ENCODE data around the gene IL25.

The IL25 gene

DNA sequence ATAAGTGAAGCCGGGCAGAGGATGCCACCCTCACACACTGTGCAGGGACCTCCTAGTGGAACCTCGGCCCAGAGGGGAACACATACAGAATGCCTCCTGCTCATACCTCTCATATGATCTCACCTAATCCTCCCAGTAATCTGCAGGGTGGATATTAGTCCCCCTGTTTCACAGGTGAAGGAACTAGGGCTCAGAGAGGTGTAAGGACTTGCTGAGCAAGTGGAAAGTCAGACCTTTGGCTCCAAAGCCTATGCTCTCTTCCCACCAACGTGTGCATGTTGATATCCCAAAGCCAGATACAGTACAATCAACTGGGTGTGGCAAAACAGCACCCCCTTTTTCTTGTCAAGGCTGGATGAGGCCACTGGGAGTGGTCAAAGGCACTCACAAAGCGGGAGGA, 31.3 kb downstream of the IL25 start:
- TF ChIP-seq, protein P1, sequence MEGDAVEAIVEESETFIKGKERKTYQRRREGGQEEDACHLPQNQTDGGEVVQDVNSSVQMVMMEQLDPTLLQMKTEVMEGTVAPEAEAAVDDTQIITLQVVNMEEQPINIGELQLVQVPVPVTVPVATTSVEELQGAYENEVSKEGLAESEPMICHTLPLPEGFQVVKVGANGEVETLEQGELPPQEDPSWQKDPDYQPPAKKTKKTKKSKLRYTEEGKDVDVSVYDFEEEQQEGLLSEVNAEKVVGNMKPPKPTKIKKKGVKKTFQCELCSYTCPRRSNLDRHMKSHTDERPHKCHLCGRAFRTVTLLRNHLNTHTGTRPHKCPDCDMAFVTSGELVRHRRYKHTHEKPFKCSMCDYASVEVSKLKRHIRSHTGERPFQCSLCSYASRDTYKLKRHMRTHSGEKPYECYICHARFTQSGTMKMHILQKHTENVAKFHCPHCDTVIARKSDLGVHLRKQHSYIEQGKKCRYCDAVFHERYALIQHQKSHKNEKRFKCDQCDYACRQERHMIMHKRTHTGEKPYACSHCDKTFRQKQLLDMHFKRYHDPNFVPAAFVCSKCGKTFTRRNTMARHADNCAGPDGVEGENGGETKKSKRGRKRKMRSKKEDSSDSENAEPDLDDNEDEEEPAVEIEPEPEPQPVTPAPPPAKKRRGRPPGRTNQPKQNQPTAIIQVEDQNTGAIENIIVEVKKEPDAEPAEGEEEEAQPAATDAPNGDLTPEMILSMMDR (IDR thresholded peaks at IDR 0.05; ENCODE audit: low read depth, low read length, missing control alignments): no peak
- no peak overlapping the region for H3K4me3 ChIP-seq (ENCODE audit: low read depth, low read length)
- in situ Hi-C loops (cut with HindIII; ENCODE audit: low sequenced_read_pairs): no loop called here
- no peak for DNase-seq (ENCODE audit: low read depth)

DNA sequence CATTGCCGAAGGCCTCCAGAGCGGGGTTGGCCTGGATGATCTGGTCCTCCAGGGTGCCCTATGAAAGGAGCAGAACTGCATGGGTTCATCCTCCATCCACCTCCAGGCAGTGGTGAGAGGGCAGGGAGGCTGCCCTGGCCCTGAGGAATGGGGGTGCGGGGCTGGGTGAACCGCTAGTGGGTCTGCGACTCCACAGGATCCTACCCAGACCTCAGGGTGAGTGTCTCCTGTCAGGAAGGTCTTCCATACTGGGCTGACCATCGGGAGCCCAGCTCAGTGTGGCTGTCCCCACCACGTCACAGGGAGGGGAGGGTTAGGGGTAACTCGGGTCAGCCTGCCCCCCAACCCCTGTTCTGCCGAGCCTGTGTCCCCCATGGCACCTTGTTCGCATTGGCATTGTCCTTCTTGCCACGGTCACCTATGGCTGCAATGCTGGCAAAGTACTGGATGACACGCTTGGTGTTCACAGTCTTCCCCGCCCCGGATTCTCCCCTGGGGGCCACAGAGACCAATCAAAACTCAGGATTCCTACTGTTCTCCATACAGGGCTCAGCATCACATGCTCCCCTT, 31.8 kb downstream of the IL25 start:
- in situ Hi-C loops (cut with HindIII; ENCODE audit: low sequenced_read_pairs): no loop called here
- TF ChIP-seq, protein P1 (IDR thresholded peaks at IDR 0.05; ENCODE audit: low read depth, low read length, missing control alignments): no peak
- no peak overlapping the region for H3K4me3 ChIP-seq (ENCODE audit: low read depth, low read length)
- no peak for DNase-seq (ENCODE audit: low read depth)

DNA sequence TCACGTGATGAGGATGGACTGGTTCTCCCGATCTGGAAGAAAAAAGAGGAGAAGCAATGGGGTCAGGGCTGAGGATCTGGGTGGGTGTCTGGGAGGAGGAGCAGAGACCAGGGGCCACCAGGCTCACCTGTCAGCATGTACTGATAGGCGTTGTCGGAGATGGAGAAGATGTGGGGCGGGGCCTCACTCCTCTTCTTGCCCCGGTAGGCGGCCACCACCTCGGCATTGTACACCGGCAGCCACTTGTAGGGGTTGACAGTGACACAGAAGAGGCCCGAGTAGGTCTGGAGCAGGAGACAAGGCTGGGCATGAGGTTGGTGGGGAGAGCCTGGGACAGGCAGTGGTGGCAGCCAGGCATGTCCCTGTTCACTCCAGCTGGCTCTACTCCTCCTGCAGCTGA, 32.5 kb downstream of the IL25 start:
- TF ChIP-seq, protein P1 (IDR thresholded peaks at IDR 0.05; ENCODE audit: low read depth, low read length, missing control alignments): no peak
- no peak for DNase-seq (ENCODE audit: low read depth)
- in situ Hi-C loops (cut with HindIII; ENCODE audit: low sequenced_read_pairs): no loop called here
- H3K4me3 ChIP-seq (ENCODE audit: low read depth, low read length): no peak overlapping the region

DNA sequence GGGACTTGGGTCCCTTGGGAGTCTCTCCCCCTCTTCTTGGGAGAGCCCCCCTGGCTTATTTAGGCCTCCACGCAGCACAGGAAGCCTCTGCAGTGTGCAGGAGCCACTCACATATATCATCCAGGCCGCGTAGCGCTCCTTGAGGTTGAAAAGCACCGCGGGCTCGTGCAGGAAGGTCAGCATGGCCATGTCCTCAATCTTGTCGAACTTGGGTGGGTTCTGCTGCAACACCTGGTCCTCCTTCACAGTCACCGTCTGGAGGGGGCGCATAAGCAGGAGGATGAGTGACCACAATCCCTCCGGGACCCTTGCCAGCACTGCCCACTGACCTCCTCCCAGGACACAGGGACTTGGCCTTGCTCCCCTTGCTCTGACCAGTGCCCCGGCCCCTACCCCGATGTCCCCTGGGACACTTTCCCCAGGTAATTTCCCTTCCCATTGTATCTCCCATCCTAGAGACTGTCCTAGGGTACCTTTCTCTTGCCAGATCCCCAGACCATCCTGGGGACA, 33.0 kb downstream of the IL25 start:
- no peak for DNase-seq (ENCODE audit: low read depth)
- in situ Hi-C loops (cut with HindIII; ENCODE audit: low sequenced_read_pairs): no loop called here
- H3K4me3 ChIP-seq (ENCODE audit: low read depth, low read length): no peak overlapping the region
- TF ChIP-seq, protein P1 (IDR thresholded peaks at IDR 0.05; ENCODE audit: low read depth, low read length, missing control alignments): no peak

DNA sequence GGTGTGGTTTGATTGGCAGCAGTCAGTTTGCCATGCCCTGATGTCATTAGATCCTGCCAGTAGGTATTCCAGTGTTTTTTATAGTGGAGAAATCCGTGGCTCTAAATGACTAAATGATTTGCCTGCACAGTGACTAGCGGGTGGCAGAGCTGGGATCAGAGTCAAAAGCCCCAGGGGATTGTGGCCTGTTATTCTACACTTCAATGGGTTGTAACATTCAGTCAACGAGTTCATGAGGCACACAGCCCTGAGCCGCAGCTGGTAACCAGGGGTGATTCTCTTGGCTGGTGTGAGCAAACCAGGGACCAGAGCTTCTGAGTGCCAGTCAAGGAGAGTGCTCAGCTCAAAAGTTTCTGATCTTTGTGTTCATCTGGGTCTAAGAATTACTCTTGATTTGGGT, 33.6 kb downstream of the IL25 start:
- TF ChIP-seq, protein P1 (IDR thresholded peaks at IDR 0.05; ENCODE audit: low read depth, low read length, missing control alignments): no peak
- no peak overlapping the region for H3K4me3 ChIP-seq (ENCODE audit: low read depth, low read length)
- DNase-seq (ENCODE audit: low read depth): no peak
- in situ Hi-C loops (cut with HindIII; ENCODE audit: low sequenced_read_pairs): no loop called here

DNA sequence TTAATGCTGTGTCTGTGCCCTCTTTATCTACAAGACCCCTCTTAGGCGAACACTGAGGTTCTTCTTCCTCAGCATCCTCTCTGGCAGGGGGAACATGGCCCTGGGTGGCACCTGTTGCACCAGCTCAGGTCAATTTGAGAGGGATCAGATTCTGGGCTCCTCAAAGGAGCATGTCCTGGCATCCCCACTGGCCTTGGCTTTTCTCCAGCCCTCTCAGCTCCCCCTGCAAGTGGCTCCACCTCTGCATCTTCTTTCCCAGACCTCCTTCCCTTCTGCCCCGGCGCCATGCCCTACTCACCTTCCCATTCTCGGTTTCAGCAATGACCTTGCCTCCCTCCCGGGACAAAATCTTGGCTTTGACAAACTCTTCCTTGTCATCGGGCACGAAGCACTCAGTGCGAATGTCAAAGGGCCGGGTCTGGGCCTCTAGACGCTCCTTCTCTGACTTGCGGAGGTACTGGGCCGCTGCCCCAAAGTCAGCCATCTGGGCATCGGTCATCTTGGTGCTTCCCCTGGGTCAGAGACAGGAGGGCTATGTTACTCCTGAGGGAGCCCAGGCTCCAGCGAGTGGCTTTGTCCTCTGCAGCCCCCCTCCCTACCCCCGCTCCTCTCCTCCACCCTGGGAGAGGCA, 34.2 kb downstream of the IL25 start:
- in situ Hi-C loops (cut with HindIII; ENCODE audit: low sequenced_read_pairs): no loop called here
- TF ChIP-seq, protein P1 (IDR thresholded peaks at IDR 0.05; ENCODE audit: low read depth, low read length, missing control alignments): no peak
- DNase-seq (ENCODE audit: low read depth): no peak
- H3K4me3 ChIP-seq (ENCODE audit: low read depth, low read length): no peak overlapping the region
